GM12874 (cell line): Measurements from ENCODE around the gene RTP2.

ENCODE experiments used
- CTCF ChIP-seq: IDR thresholded peaks from 2 replicates; pipeline ENCODE4 v1.5.1; 2011; ENCODE audit warnings: low read depth, mild to moderate bottlenecking, control low read depth, low read length, moderate library complexity; ENCODE audit not compliant: insufficient read depth

The RTP2 gene

DNA sequence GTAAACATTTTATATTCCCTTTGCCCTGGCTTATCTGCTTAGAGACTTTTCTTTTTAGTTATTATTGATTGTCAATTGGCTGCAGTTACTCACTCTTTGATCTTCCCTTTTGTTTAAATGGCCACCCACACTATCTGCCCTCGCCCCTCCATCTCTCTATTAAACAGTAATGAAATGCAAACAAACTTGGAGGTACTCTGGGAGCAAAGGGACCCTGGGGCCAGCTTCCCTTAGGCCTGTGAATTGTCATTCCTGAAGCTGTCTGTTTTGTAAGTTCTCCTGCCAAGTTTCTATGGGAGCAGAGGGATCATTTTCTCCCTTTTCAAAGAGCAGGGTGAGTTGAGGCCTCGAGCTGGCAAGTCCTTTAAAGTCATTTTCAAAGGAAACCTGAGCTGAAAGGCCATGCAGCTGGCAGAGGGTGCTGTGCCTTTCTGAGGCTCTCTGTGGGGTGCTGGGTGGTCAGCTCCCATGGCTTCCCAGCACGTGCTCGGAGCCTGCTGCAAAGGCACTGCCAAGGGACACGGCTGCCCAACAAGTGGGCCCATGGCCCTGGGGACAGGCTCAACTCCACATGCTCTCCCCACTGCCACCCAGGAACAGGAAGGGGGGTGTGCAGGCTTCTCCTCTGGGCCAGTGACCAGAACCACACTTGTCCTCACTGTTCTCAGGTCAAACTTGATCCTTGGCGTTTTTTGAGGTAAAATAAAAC, 17.4 kb upstream of the RTP2 start:
- TF ChIP-seq CTCF, result no peak

GRCh38 chr3:187718802-187719201, 16.4 kb upstream of the RTP2 start:
- TF ChIP-seq CTCF, result no peak

GRCh38 chr3:187717572-187717971, 15.2 kb upstream of the RTP2 start:
- no peak for TF ChIP-seq CTCF

DNA sequence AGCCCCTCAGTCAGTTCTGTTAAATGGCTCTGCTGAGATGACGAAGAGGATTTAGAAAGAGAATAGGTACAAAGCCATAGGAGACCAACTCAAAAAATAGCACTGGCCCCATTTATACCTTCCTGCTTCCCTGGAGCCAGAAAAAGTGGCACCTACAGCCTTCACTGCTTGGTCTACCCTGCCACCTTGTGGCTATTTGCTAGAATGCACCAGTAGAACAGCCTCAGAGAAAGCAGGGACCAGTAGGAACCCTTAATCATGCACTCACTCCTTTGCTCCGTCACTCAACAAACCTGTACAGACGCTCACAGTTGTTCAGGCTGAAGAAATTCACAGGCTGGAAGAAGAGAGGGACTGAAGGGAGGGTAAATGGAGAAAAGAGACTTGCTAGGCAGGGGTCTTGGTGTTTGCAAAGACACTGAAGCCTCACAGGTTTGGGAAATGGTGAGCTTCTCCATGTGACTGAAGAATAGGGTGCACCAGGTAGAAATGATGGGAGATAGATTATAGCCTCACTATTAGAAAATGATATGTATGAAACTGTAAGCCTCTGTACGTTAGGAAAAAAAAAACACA, 12.1 kb upstream of the RTP2 start:
- TF ChIP-seq CTCF, result peak; percentile 83

DNA sequence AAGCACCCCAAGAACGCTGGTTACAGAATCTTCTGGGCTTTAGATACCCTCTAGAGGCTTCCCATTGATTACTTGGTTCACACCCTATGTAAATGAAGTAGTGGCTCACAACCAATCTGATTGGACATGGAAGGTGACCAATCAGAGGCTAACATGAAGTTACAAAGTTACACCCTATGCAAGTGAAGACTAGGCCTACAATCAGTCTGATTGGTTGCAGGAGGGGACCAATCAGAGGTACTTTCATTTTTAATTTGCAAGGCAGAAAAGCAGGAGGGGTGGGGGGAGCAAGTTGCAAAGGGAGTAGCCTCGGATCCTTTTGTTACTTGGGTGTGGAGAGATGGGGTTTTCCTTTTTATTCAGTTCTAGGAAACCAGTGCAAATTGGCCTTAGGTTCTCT, 11.1 kb upstream of the RTP2 start:
- no peak for TF ChIP-seq CTCF

- no peak for TF ChIP-seq CTCF
Observed at GRCh38 chr3:187709155-187709554, 6.8 kb upstream of the RTP2 start.

- no peak for TF ChIP-seq CTCF
Observed at GRCh38 chr3:187708696-187709095, 6.3 kb upstream of the RTP2 start.
